Keratinocyte (primary cell): Measurements from ENCODE around the gene ACP7. TPM values are rescaled to one million over a fixed set of nuclear protein-coding genes. Genes with fewer than 3 reads are reported as not detected.

Source experiments
- DNase-seq: peaks from one replicate; pipeline ENCODE4 v3.0.0-alpha.2; 2011; ENCODE audit warnings: low read depth, missing footprints, low spot score
- FAIRE-seq: peaks from 2 replicates; lab custom pipeline; 2011; peaks lifted over from hg19 to GRCh38; lab: Jason Lieb, UNC
- H2AFZ ChIP-seq: 2 replicates; pipeline ENCODE4 v1.6.0; 2012; ENCODE audit warnings: low read length, control low read depth, inconsistent platforms; ENCODE audit not compliant: control insufficient read depth
- H3K27ac ChIP-seq: 2 replicates; pipeline ENCODE4 v1.5.1; 2011; ENCODE audit warnings: low read length; ENCODE audit not compliant: control insufficient read depth, insufficient read depth
- H3K27me3 ChIP-seq: 3 replicates; pipeline ENCODE4 v1.6.0; 2011; ENCODE audit warnings: low read length; ENCODE audit not compliant: control insufficient read depth, insufficient read depth; ENCODE audit errors: extremely low read depth
- H3K36me3 ChIP-seq, 2 experiments: 2 replicates in 1 of 2; 3 replicates in 1 of 2; pipeline ENCODE4 v1.5.1; 2011; ENCODE audit warnings: low read length in 2 of 2, mild to moderate bottlenecking in 1 of 2; ENCODE audit not compliant: control insufficient read depth in 2 of 2, insufficient read depth in 2 of 2; ENCODE audit errors: extremely low read depth in 1 of 2
- H3K4me1 ChIP-seq: 3 replicates; pipeline ENCODE4 v1.5.1; 2011; ENCODE audit warnings: low read length; ENCODE audit not compliant: control insufficient read depth, insufficient read depth; ENCODE audit errors: extremely low read depth
- H3K4me2 ChIP-seq: 3 replicates; pipeline ENCODE4 v1.6.0; 2011; ENCODE audit warnings: low read depth, low read length; ENCODE audit not compliant: control insufficient read depth, insufficient read depth; ENCODE audit errors: extremely low read depth
- H3K4me3 ChIP-seq, 3 experiments: fragments of 200-600 bp in 1 of 3; sonication (generic) in 1 of 3; 2 replicates in 2 of 3; 3 replicates in 1 of 3; pipeline ENCODE4 v1.5.1; 2011 to 2016; ENCODE audit warnings: low read length in 3 of 3, mild to moderate bottlenecking in 3 of 3, control low read depth in 2 of 3, inconsistent platforms in 1 of 3, low read depth in 1 of 3, mixed read lengths in 1 of 3, mixed run types in 1 of 3, moderate library complexity in 1 of 3; ENCODE audit not compliant: control insufficient read depth in 2 of 3, insufficient read depth in 2 of 3; ENCODE audit errors: extremely low read depth in 1 of 3
- H3K79me2 ChIP-seq: 2 replicates; pipeline ENCODE4 v1.6.0; 2012; ENCODE audit warnings: low read length; ENCODE audit not compliant: control insufficient read depth, insufficient read depth
- H3K9ac ChIP-seq: 3 replicates; pipeline ENCODE4 v1.6.0; 2011; ENCODE audit warnings: low read length; ENCODE audit not compliant: control insufficient read depth, insufficient read depth; ENCODE audit errors: extremely low read depth
- H3K9me1 ChIP-seq: 3 replicates; pipeline ENCODE4 v1.6.0; 2011; ENCODE audit warnings: low read length; ENCODE audit not compliant: control insufficient read depth, insufficient read depth; ENCODE audit errors: extremely low read depth
- H3K9me3 ChIP-seq: 2 replicates; pipeline ENCODE4 v1.5.1; 2012; ENCODE audit warnings: low read depth, low read length; ENCODE audit not compliant: control insufficient read depth
- H4K20me1 ChIP-seq: 3 replicates; pipeline ENCODE4 v1.6.0; 2011; ENCODE audit warnings: low read length; ENCODE audit not compliant: control insufficient read depth, insufficient read depth; ENCODE audit errors: extremely low read depth
- CTCF ChIP-seq, 3 experiments: IDR thresholded peaks in 1 of 3; conservative IDR thresholded peaks in 1 of 3; optimal IDR thresholded peaks in 1 of 3; 2 replicates in 2 of 3; 3 replicates in 1 of 3; pipeline versions ENCODE3 to v1.5.1; 2011; ENCODE audit warnings: low read length in 3 of 3, mild to moderate bottlenecking in 3 of 3, moderate library complexity in 2 of 3, control low read depth in 1 of 3, inconsistent platforms in 1 of 3; ENCODE audit not compliant: insufficient read depth in 2 of 3; ENCODE audit errors: extremely low read depth in 1 of 3
- EZH2 ChIP-seq: IDR thresholded peaks from one replicate; pipeline ENCODE4 v1.6.1; 2012; ENCODE audit warnings: inconsistent platforms, mild to moderate bottlenecking, low read length, moderate library complexity
- dilution Hi-C: fragments of 300-500 bp; cut with MboI; formaldehyde crosslinking; loops from one replicate; pipeline ENCODE4 v1.7.0; 2020; ENCODE audit warnings: low sequenced_read_pairs; ENCODE audit not compliant: extremely low pct_ligation_motif_present
- polyA plus RNA-seq, 5 experiments: library from polyadenylated mRNA; depleted of rRNA in 3 of 5; stranded (reverse) in 3 of 5; stranded (forward) in 1 of 5; unstranded in 1 of 5; fragments of >200 nt; gene quantifications; 1 replicate in 1 of 5; 2 replicates in 3 of 5; 3 replicates in 1 of 5; pipeline versions ENCODE4 v1.2.1 to v1.2.3, GENCODE V29; 2011 to 2012; ENCODE audit warnings: missing spikeins in 2 of 5, low read depth in 1 of 5, low replicate concordance in 1 of 5

The ACP7 gene
- polyA plus RNA-seq, 1 donor (not counting 4 experiments of a cell fraction or from before 2014, with no cell fraction given), result 0.09 TPM

GRCh38 chr19:39054091-39054470 lies 30.1 kb upstream of the ACP7 start:
- TF ChIP-seq CTCF (optimal IDR thresholded peaks at IDR 0.05 in 1 of 3, IDR thresholded peaks at IDR 0.05 in 1 of 3, conservative IDR thresholded peaks at IDR 0.05 in 1 of 3; ENCODE audit: extremely low read depth in 1 of 3, insufficient read depth in 2 of 3, low read length in 3 of 3) (no peak), EZH2 (no peak)
- Histone ChIP-seq H3K9me1 (no peaks in the 10 kb centered on the region), H3K4me3 (no peak overlapping the region), H3K27ac (no peak overlapping the region), H3K79me2 (no peaks in the 10 kb centered on the region), H3K36me3 (no peaks in the 10 kb centered on the region), H3K9ac (no peak overlapping the region), H2AFZ (no peak overlapping the region), H3K27me3 (no peaks in the 10 kb centered on the region), H4K20me1 (no peaks in the 10 kb centered on the region), H3K9me3 (no peaks in the 10 kb centered on the region), H3K4me1 (peaks cover 4% of the 10 kb centered on the region), H3K4me2 (no peak overlapping the region)
- FAIRE-seq, result no peak
- no peak for DNase-seq
- dilution Hi-C loops, result no loop called here

GRCh38 chr19:39057615-39058014 lies 26.6 kb upstream of the ACP7 start:
- no peak overlapping the region for H3K4me3 ChIP-seq
- H3K9me3 ChIP-seq, result no peaks in the 10 kb centered on the region
- DNase-seq (no peak), FAIRE-seq (no peak)
- H3K4me1 ChIP-seq, result no peaks in the 10 kb centered on the region
- H3K27me3 ChIP-seq, result no peaks in the 10 kb centered on the region
- H3K9ac ChIP-seq, result no peak overlapping the region
- TF ChIP-seq EZH2, result no peak
- no peak overlapping the region for H3K4me2 ChIP-seq
- no peaks in the 10 kb centered on the region for H3K9me1 ChIP-seq
- H4K20me1 ChIP-seq, result no peaks in the 10 kb centered on the region
- H3K79me2 ChIP-seq, result no peaks in the 10 kb centered on the region
- H3K36me3 ChIP-seq, result no peaks in the 10 kb centered on the region
- H3K27ac ChIP-seq, result no peak overlapping the region
- dilution Hi-C loops, result no loop called here
- H2AFZ ChIP-seq, result no peak overlapping the region

GRCh38 chr19:39059302-39059701 lies 24.9 kb upstream of the ACP7 start:
- dilution Hi-C loops, result no loop called here
- DNase-seq (no peak), FAIRE-seq (no peak)
- no peak overlapping the region for H3K27ac ChIP-seq
- no peaks in the 10 kb centered on the region for H3K9me3 ChIP-seq
- no peaks in the 10 kb centered on the region for H3K79me2 ChIP-seq
- H3K4me1 ChIP-seq, result no peaks in the 10 kb centered on the region
- no peaks in the 10 kb centered on the region for H3K27me3 ChIP-seq
- no peaks in the 10 kb centered on the region for H3K36me3 ChIP-seq
- H3K4me2 ChIP-seq, result no peak overlapping the region
- no peak for TF ChIP-seq CTCF (optimal IDR thresholded peaks at IDR 0.05 in 1 of 3, IDR thresholded peaks at IDR 0.05 in 1 of 3, conservative IDR thresholded peaks at IDR 0.05 in 1 of 3; ENCODE audit: extremely low read depth in 1 of 3, insufficient read depth in 2 of 3, low read length in 3 of 3)
- no peak for TF ChIP-seq EZH2
- H2AFZ ChIP-seq, result no peak overlapping the region
- H3K4me3 ChIP-seq, result no peak overlapping the region
- no peaks in the 10 kb centered on the region for H4K20me1 ChIP-seq
- H3K9me1 ChIP-seq, result no peaks in the 10 kb centered on the region
- no peak overlapping the region for H3K9ac ChIP-seq
